ENCODE measurements around the gene RIOK1. TPM values are rescaled to one million over a fixed set of nuclear protein-coding genes. Genes with fewer than 3 reads are reported as not detected.

Gene RIOK1
- total RNA-seq, 4 donors from 2014 or later = 5.5 to 19.0 (median 10.1) TPM

- Histone ChIP-seq H3K4me3 (no peak overlapping the region), H3K9me3 (no peaks in the 10 kb centered on the region), H3K27me3 (no peaks in the 10 kb centered on the region), H3K4me1 (peaks cover 0 to 5% (median 0%) of the 10 kb centered on the region in 4 donors), H3K36me3 (no peaks in the 10 kb centered on the region), H3K27ac (no peak overlapping the region)
- no peak for DNase-seq
- TF ChIP-seq, protein P1, sequence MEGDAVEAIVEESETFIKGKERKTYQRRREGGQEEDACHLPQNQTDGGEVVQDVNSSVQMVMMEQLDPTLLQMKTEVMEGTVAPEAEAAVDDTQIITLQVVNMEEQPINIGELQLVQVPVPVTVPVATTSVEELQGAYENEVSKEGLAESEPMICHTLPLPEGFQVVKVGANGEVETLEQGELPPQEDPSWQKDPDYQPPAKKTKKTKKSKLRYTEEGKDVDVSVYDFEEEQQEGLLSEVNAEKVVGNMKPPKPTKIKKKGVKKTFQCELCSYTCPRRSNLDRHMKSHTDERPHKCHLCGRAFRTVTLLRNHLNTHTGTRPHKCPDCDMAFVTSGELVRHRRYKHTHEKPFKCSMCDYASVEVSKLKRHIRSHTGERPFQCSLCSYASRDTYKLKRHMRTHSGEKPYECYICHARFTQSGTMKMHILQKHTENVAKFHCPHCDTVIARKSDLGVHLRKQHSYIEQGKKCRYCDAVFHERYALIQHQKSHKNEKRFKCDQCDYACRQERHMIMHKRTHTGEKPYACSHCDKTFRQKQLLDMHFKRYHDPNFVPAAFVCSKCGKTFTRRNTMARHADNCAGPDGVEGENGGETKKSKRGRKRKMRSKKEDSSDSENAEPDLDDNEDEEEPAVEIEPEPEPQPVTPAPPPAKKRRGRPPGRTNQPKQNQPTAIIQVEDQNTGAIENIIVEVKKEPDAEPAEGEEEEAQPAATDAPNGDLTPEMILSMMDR (IDR thresholded peaks at IDR 0.05) = no peak
- TF ChIP-seq POLR2A (IDR thresholded peaks at IDR 0.05) = no peak
Measured at GRCh38 chr6:7438011-7438410, 48.4 kb downstream of the RIOK1 start.

- H3K27ac ChIP-seq = no peak overlapping the region
- no peak for DNase-seq
- no peaks in the 10 kb centered on the region for H3K36me3 ChIP-seq
- H3K9me3 ChIP-seq = no peaks in the 10 kb centered on the region
- peaks cover 0 to 5% (median 0%) of the 10 kb centered on the region in 4 donors for H3K4me1 ChIP-seq
- no peak for TF ChIP-seq POLR2A (IDR thresholded peaks at IDR 0.05)
- TF ChIP-seq, protein P1 (IDR thresholded peaks at IDR 0.05) = no peak
- H3K4me3 ChIP-seq = no peak overlapping the region
- H3K27me3 ChIP-seq = no peaks in the 10 kb centered on the region
Measured at GRCh38 chr6:7439228-7439627, 49.6 kb downstream of the RIOK1 start.

DNA sequence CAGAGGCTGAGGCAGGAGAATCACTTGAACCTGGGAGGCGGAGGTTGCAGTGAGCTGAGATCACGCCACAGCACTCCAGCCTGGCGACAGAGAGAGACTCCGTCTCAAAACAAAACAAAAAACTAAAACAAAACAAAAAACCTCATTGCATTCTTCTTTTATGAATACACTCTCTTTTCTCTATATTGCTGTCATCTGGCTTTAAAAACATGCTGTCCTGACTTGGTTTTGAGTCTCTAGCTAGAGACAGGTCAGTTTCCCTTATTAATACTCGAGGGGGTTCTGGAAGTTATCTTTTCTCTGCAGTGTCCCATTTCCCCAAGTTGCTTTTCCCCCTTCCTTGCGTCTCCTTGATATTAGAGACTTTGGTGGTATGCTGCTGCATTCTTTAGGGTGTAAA lies 50.9 kb downstream of the RIOK1 start:
- Histone ChIP-seq H3K4me3 (no peak overlapping the region), H3K36me3 (no peaks in the 10 kb centered on the region), H3K27ac (no peak overlapping the region), H3K9me3 (no peaks in the 10 kb centered on the region), H3K27me3 (no peaks in the 10 kb centered on the region), H3K4me1 (peaks cover 0 to 5% (median 0%) of the 10 kb centered on the region in 4 donors)
- no peak for DNase-seq
- TF ChIP-seq, protein P1 (IDR thresholded peaks at IDR 0.05) = no peak
- TF ChIP-seq POLR2A (IDR thresholded peaks at IDR 0.05) = no peak

DNA sequence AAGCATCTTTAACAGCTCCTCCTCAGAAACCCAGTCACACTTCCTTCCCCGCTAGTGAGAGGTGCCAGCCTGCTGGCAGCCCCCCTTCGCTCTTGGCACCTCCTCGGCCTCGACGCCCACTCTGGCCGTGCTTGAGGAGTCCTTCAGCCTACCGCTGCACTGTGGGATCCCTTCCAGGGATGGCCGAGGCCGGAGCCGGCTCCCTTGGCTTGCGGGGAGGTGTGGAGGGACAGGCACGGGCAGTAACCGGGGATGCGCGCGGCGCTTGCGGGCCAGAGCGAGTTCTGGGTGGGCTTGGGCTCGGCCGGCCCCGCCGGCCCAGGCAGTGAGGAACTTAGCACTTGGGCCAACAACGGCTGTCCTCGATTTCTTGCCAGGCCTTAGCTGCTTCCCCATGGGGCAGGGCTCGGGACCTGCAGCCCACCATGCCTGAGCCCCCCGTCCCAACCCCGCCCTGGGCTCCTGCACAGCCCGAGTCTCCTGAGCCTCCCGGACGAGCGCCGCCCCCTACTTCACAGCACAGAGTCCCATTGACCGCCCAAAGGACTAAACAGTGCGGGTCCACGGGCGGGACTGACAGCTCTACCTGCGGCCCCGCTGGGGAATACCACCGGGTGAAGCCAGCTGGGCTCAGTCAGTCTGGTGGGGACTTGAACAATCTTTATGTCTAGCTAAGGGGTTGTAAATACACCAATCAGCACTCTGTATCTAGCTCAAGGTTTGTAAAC lies 51.6 kb downstream of the RIOK1 start:
- Histone ChIP-seq H3K27me3 (no peaks in the 10 kb centered on the region), H3K4me3 (no peak overlapping the region), H3K36me3 (no peaks in the 10 kb centered on the region), H3K9me3 (no peaks in the 10 kb centered on the region), H3K4me1 (peaks cover 0 to 5% (median 0%) of the 10 kb centered on the region in 4 donors), H3K27ac (no peak overlapping the region)
- no peak for DNase-seq
- no peak for TF ChIP-seq POLR2A (IDR thresholded peaks at IDR 0.05)
- TF ChIP-seq, protein P1 (IDR thresholded peaks at IDR 0.05) = no peak

DNA sequence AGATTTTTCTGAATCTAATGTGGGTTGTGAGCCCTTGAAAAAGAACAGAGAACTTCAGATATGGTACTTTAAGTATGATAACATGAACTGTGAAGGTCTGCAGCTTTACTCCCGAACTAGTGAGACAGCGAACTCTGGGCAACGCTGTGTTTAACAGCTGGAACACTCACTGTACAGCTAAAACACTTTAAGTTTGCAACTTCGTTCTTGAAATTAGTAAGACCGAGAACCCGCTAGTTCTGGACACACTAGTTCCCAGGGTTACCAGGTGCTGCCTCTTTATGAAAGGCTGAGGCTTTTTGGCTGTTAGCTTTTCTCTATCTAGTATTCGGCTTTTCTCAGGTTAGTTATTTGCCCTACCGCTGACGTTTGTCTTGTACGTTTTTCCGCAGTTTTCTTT lies 52.9 kb downstream of the RIOK1 start:
- no peaks in the 10 kb centered on the region for H3K9me3 ChIP-seq
- no peak overlapping the region for H3K4me3 ChIP-seq
- no peak for TF ChIP-seq POLR2A (IDR thresholded peaks at IDR 0.05)
- TF ChIP-seq, protein P1 (IDR thresholded peaks at IDR 0.05) = no peak
- H3K36me3 ChIP-seq = no peaks in the 10 kb centered on the region
- H3K4me1 ChIP-seq = peaks cover 0 to 5% (median 0%) of the 10 kb centered on the region in 4 donors
- H3K27ac ChIP-seq = no peak overlapping the region
- no peak for DNase-seq
- H3K27me3 ChIP-seq = no peaks in the 10 kb centered on the region
